NCI-H510A (cell line): ENCODE results near the gene ZMYND8.
"Not testable (repeated sequence)": the region's sequence is repeated elsewhere in the genome, so short reads cannot be mapped to it uniquely, and the experiment has no call there.

Source experiments
- DNase-seq: peaks from one replicate; lab custom pipeline; 2025; lab: John Stamatoyannopoulos, UW

The ZMYND8 gene

DNA sequence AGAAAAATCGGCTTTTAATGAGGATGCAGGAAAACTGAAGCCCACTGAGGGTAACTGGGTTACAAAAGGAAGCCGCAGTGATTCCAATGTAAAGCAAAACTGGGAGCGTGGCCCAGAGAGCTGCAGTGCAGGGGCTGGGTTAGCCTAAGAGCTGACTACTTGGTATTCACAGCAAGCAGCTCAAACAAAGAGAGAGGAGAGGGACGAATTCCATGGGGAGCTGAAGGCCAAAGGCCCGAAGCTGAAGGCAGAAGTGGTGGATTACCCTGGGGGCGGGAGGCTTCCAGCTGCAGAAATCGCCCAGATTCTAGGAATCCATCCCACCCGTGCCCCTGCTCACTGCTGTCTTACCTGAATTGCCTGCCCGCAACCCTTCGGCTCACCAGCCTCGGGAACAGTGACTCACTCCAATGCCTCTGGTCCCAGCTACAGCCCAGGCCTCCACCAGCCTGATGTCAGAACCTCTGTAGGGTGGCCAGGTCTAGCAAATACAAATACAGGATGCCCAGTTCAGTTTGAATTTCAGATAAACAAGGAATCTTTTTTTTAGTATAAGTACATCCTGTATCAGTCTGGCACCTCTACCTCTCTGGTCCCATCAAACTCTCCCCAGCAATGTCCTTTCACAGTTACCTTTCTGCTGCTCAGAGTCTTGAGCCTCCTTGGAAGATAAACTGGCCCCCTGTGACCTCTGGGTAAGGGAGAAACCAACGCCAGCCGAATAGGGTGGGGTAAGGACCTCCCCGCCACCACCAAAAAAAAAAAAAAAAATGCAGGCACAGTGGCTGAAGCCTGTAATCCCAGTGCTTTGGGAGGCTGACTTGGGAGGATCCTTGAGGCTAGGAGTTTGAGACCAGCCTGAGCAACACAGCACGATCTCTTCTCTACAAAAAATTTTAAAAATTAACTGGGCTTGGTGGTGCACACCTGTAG lies 14.6 kb upstream of the ZMYND8 start:
- DNase-seq, result no peak

DNA sequence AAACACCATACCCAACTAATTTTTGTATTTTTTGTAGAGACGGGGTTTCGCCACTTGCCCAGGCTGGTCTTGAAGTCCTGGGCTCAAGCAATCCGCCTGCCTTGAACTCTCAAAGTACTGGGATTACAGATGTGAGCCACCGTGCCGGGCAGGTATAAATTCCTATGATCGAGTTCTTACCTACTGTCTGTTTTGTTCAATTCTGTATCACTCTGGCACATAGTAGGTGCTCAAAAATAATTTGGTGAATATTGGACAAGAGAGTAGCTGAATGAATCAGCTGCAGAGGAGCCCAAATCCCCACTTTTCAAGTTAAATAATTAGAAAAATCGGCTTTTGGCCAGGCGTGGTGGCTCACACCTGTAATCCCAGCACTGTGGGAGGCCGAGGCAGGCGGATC lies 13.7 kb upstream of the ZMYND8 start:
- no peak for DNase-seq

DNA sequence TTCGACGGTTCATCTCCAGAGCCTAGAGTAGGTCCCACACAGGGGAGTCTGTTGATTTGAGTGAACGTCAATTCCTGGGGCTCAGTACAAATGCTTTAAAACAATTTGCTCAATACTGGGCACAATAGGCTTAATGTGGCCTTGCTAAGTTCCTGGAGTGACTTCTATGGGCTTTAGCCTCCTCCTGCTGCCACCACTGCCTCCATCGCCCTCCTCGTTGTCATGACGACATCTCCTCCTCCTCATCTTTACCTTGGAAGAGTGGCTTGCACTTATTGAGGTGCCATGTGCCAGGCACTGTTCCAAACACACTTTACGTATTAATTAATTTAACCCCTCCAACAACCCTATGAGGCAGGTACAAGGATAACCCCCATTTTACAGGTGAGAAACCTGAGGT lies 11.8 kb upstream of the ZMYND8 start:
- no peak for DNase-seq

DNA sequence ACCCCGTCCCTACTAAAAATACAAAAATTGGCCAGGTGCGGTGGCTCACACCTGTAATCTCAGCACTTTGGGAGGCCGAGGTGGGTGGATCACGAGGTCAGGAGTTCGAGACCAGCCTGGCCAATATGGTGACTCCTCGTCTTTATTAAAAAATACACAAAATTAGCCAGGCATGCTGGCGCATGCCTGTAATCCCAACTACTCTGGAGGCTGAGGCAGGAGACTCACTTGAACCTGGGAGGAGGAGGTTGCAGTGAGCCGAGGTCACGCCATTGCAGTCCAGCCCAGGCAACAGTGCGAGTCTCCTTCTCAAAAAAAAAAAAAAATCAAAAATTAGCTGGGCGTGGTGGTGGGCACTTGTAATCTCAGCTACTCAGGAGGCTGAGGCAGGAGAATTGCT lies 9.8 kb upstream of the ZMYND8 start:
- not testable (repeated sequence) for DNase-seq

DNA sequence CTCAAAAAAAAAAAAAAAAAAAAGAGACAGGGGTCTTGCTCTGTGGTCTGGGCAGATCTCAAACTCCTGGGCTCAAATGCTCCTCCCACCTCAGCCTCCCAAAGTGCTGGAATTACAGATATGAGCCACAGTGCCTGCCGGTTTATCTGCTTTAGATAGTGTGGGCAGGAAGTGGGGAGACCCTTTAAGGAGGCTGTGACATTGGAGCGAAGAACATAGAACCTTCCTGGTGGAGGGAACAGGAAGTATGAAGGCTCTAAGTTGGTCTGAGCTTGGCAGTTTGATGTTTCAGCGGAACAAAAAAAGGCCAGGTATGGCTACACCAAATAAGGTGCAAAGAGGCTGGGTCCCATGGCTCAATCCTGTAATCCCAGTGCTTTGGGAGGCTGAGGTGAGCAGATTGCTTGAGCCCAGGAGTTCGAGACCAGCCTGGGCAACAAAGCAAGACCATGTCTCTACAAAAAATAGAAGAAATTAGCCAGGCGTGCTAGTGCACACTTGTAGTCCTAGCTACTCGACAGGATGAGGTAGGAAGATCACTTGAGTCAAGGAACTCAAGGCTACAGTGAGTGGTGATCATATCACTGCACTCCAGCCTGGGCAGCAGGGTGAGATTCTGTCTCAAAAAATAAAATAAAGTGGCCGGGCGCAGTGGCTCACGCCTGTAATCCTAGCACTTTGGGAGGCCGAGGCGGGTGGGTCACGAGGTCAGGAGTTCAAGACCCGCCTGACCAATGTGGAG lies 8.7 kb upstream of the ZMYND8 start:
- no peak for DNase-seq

DNA sequence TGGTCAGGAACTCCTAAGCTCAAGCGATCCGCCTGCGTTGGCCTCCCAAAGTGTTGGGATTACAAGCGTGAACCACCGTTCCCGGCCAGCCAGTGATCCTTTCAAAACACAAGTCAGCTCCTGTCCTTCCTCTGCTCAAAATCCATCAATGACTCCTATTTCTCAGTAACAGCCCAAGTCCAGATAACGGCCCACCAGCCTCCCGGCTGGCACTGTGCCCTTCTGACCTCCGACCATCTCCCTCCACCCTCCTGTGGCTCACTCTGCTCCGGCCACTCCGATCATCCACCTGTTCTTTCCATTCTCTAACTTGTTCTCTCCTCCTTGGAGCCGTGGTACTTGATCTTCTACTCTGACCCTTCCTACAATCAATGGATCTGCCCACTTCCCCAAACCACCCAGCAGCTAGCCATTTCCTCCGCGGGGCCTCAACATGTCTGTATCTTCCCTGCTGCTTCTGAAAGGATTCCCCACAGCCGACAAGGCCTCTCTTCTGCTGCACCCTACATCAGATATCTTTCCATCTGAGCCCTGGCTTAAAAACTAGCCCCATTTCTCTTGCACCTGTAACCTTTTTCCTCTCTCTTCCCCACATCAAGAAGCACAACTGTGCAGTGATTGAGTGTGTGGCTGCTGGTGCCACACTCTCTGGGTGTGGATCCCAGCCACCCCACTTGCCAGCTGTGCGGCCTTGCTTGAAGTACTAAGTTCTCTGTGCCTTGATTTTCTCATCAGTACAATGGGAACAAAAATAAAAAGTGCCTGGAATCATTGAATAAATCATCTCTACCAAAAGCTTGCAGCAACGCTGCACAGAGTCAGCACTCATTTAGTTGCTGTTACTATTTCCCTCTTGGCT lies 6.1 kb upstream of the ZMYND8 start:
- DNase-seq, result no peak

DNA sequence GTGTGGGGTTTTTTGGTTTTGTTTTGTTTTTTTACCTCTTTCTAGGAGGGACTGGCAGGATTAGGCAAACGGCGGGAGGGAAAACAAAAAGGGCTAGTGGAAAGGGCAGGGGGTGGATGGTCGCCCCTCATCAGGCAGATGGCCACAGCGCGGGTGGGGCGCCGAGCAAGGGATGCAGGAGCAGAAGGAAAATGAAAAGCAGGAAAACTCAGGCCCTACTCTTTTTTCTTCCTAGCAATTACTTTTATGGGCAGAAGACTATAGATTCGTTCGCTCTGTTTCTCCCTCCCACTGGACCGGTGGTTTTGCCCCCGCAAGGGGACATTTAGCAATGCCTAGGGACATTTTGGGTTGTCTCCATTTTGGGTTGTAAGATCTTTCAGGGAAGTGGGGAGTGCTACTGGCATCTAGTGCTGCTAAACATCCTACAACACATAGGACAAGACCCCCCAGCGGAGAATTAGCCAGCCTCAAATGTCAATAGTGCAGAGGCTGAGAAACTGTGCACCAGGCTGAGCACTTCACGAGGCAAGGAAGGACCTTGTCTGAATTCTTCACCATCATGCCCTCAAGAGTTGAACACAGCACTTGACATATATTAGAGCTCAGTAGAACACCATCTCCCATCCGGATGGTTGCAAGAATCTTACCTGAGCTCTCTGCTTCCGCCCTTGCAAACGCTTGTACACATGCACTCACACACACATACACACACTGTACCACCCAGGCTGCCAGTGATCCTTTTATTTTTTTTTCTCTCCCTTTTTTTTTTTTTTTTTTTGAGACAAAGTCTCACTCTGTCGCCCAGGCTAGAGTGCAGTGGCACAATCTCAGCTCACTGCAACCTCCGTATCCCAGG lies 4.8 kb upstream of the ZMYND8 start:
- DNase-seq, result no peak

DNA sequence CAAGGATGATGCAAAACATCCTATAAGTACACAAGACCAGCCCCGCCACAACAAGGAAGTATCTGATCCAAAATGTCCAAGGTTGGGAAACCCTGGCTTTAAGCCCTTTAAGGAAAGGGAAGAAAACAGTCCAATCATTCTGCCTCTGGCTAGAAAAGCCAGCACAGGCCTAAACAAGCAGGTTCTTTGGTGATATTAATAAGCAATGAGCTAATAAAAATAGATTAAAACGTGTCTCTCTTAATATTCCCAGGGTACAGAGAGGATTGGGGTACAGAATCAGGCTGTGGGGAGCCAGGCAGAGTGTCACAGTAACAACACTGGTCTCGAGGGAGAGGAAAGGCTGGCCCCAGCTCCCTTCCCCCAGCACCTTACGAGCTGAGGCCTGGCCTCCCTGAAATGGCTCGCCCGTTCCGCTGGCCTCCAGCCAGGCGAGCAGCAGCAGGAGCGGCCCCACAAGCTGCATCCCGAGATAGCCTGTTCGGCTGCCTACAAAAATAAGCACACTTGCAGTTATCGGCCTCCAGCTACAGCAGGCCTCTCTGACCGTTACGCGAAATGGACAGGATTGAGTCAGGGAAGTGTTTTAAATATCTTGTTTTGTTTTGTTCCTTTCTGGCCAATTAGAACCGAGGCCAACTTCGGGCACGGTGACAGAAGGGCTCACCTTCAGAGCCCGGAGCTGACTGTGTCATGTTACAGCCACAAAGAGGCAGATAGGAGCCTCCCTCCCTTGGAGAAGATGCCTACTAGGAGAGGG lies 4.0 kb upstream of the ZMYND8 start:
- peak; percentile 78 for DNase-seq

DNA sequence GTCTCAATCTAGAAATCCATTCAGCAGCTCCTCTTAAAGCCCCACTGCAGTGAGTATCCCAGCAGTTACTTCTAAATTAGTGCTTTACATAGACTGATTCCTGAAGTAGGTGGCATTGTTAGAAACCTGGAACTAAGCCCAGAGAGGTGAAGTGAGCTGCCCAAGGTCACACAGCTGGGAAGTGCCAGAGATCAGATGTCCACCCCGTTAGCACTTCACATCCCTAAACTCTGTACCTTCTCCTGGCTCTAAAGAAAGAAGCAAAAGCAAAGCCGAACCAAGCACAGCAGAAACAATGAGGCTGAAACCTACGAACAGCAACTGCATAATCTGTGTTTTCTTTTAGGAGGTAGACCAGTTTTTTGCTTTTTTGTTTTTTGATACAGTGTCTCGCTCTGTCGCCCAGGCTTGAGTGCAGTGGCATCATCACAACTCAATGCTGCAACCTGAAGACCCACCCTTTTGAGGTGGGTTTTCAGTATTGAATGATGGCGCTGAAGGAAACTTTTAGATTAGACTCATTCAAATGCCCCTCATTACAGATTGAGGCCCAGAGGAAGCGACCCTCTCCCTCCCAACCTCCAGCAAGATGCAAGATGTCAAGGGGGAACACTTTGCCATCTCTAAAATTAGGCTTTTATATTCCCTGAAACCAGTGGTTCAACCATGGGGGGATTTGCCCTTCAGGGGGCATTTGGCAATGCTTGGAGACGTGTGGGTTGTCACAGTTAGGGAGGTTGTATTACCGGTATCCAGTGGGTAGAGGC lies 3.2 kb upstream of the ZMYND8 start:
- no peak for DNase-seq

DNA sequence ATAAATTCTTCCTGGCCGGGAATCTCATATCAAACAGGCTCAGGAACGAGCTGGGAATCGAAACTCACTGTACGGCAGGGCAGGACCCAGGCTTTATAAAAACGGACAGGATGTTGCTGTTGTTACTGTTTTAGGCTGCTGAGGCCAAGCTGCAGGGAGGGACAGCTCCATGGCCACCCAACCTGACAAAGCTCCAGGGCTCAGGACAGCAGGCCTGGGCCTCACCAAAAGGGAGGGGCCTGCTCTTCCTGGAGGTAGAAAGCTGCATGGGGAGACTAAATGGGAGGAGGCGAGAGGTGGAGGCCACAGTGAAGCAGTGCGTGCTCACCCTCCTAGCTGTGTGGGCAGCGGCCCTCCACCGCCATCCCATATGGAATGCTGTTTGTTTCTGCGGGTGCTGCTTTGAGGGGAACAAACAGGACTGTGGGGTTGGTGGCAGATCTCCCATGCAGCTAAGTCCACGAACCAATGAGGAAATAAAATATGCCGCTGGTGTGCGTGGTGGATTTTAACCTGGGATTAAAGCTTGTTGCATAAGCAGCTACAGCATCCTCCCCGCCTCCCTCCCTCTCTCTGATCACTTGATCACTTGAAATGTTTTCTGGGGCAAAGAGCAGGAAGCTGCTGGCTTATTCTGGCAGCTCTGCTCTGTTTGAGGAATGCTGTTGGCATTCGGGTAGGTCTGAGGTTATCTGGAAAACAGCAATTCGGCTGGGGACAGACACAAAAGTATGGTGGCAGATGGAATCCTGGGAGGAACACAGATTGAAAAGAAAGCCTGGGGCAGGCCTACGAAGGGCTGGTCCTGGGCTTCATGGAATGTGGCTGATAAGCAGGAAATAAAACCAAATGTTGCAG lies 2.4 kb upstream of the ZMYND8 start:
- peak; percentile 58 for DNase-seq

DNA sequence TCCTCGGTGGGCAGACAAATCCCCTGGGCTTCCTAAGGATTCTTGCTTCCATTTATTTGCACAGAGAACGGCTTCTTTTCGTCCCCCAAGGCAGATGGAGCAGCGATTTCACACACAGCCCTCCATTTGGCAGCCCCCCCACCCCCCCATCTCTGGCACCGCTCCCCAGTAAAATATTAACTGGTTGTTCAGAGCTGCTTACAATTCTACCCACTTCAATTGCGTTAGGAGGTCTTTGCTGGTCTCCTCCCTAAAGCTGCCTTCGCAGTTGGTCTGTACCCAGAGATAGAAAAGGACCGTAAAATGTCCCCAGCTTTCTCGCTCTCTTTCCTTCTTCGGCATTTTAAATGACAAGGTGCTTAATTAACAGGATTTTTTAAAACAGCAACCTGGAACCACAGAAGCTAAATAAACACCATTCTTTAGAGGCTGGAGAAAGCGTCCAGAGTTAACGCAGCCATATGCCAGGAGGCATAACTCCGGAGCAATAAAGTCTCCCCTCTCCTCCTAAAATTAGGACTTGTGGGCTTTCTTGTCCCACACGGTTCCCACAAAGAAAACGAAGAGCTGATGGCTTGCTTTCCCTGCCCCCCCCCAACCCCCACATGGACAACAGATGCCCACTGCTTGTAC lies 1.7 kb upstream of the ZMYND8 start:
- DNase-seq, result no peak

DNA sequence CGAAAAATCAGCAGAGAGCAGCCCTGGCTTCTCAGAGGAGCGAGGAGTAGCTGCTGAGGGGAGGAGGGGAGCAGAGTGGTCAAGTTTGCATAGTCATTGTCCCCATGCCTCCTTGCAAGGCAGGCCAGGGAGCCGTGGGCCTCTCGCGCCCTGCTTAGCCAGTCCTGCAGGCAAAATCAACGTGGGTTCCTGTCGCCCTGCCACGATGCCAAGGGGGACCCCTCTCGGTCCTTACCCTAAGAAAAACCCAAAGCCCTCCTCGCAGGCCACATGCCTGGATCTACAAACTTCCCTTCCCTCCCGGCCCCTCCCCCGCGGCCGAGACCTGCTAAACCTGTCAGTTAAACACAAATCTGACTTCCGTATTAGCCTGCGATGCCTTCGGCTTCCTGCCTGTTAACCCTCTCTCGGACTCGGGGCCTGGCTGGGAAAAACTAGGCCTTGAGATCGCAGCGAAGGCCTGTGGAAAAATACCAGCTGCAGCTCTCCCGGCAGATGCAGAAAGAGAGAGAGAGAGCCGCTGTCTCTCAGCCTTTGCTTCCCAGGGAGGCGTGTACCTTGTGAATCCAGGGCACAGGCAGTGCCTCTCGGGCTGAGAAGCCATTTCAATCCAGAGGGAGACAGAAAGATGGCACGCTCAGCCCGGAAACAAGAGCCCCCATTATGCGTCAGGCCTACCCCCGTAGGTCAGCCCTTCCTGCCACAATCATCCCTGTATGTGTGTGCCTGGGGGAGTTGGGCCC lies 968 bp upstream of the ZMYND8 start:
- peak; percentile 92 for DNase-seq

DNA sequence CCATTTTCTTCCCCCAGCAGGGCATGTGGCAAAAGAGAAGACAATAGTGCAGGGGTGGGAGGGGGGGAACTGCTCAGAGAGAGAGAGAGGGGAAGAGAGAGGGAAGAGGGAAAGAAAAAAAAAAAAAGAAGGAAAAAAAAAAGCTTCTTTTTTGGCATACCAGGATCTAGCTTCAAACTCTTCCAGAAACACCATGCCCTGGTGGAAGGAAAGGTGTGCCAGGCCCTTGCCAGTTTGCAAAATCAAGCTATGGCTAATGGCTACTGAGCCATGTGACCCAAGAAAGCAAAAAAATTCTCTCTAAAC lies 326 bp downstream of the ZMYND8 start:
- no peak for DNase-seq

DNA sequence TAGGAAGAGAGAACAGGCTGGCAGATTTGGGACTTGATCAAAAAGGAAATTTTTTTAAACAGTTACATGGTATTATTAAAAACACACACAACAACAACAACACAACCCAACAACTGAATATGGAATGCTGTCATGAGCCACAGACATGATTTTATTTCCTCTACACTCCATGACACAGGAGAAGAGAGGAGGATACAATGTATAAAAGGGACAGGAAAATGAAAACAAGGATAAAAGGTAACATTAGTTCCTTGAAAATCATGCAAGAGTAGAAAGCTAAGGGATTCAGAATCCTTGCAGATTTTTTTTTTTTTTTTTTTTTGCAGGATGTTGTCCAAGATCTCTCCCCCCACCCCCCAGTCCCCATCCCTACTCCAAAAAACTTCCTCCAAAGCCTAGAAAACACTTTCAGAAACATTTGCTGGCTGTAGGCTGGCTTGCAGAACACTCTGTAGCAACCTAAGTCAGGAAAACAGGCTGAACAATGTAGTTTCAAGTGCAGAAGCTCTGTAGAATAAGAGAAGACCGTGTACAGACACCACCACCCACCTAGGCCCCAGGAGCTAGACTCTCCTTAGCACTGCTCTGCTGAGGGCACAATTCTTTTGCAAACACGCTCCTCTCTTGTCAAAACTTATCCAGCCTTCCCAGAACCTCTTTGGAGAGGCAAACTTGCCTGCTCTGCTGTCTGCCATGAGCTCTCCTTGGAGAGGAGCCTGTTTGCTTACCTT lies 845 bp downstream of the ZMYND8 start:
- DNase-seq, result no peak

DNA sequence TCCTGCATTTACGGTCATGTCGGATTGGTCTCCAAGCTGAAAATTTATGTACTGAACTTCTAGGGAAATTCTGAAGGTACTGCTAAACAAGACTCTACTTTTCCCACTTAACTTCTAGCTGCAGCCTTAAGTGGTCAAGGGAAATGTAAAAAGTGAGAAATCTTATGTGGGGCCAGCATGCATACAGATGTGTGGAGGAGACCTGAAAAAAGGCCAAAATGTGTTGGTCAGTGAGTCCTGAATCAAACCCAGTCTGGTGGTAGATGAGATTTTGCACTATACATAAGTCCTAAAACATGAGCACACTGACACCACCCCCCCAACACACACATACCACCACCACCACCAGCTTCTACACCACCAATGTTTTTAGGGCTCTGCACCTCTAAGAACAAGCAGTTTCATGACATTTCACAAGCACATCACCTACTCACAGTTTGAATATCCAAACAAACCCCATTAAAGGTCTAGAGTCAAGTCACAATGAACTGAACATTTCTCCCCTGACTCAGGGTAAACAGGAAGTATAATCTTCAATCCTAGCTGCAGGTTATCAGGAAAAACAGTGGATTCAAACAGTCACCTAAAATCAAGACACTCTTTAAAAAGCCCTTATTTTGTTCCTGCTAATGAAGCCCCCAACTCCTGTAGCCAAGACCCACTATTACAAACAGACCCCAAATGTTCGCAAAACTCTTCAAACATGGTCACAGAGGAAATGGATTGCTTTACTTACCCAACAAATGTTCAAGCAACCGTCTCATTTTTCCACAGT lies 1.6 kb downstream of the ZMYND8 start:
- no peak for DNase-seq

DNA sequence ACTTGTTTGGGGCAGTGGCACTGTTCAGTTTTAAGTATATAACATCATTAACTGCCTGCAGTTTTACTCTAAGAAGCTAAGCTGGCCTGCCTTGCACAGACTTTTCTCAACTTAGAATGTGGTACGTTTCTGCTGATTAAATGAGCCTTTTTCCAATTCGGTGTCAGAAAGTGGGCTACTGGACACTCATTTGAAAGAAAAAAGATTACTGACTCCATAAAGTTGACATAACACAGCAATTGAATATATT lies 2.1 kb downstream of the ZMYND8 start:
- no peak for DNase-seq
